Stimulated activated CD4-positive, alpha-beta T cell treated with anti-CD3 and anti-CD28 coated beads, Interleukin-1b, Interleukin-23, amount 100 ng/mL, for 1 hour (primary cell): ENCODE data around the gene RABIF.
"Not testable (repeated sequence)": the region's sequence is repeated elsewhere in the genome, so short reads cannot be mapped to it uniquely, and the experiment has no call there.

Source experiments
- DNase-seq, 2 donors: peaks; one replicate each; pipeline ENCODE4 v3.0.0-alpha.2; 2020; ENCODE audit warnings: low read depth in 2 of 2

RABIF gene

DNA sequence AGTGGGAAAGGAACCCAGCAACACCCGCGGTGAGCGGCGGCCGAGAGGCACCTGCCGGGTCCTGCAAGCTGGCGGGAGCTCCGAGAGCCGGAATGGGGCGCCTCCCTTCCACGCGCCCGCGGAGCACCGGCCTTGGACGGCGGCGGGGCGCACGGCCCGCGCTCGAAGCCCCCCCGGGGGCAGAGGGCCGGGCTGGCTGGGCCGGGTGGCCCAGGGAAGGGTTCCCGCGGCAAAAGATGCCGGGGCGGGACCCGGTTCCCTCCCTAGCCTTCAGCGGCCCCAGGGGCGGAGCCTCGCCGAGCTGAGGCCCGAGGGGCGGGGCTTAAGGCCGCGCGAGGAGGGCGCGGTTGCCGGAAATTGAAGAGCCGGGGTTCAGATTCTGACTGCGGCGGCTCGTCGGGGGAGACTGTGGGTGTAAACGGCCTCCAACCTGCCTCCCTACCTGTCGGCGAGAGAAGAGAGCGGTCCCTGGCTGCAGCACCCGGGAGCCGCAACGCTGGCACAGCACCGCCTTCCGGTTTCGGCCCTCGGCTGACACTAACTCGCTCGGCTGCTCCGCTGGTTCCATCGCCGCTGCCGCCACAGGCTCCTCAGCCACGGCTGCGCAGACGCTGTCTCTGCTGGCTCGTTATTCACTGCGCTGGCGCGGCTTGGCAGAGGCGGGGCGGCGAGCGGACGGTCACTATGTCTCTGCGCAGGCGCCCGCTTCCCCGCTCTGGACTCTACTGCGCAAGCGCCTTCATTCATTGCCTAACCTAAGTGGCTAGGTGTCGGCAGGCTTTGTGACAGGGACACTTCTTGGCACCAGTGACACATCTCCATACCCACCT lies at the start of gene RABIF:
Gene RABIF (minus strand): TSS at position 619 of the 830 bp plus-strand sequence. CDS start 51 bp downstream, at position 568.
- peak; percentile 88 to 92 for DNase-seq

DNA sequence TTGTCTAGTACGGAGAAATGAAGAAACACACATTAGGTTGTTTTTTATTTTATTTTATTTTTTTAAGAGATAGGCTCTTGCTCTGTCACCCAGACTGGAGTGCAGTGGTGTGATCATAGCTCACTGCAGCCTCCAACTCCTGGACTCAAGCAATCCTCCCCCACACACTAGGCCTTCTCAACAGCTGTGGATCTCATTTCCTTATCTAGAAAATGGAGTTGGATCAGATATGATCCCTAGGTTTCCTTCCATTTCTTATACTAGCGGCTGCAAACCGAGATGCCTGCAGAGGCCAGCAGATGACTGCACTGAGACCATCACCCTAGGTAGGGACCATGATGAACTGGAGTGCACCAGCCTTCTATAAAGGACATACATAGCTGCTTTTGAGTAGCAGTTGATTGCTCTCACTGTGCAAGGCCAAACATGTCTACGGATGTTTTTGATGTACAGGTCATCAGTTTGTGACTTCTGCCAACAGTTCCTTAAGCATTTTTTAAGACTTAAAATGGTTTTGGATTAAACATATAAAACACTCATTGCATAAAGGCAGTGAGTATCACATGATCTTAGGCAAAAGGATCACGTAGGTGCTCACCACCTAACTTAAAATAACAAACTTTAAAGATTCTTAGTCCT lies 49.5 kb upstream of the RABIF start:
- no peak for DNase-seq

DNA sequence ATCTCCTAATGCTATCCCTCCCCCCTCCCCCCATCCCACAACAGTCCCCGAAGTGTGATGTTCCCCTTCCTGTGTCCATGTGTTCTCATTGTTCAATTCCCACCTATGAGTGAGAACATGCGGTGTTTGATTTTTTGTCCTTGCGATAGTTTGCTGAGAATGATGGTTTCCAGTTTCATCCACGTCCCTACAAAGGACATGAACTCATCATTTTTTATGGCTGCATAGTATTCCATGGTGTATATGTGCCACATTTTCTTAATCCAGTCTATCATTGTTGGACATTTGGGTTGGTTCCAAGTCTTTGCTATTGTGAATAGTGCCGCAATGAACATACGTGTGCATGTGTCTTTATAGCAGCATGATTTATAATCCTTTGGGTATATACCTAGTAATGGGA lies 47.5 kb upstream of the RABIF start:
- not testable (repeated sequence) for DNase-seq

DNA sequence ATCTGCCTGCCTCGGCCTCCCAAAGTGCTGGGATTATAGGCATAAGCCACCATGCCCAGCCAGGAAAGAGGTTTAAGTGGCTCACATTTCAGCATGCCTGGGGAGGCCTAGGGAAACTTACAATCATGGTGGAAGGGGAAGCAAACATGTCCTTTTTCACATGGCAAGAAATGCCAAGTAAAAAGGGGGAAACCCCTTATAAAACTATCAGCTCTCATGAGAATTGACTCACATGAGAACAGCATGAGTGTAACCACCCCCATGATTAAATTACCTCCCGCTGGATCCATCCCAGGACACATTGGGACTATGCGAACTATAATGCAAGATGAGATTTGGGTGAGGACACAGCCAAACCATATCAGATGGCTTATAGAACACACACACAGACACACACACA lies 46.9 kb upstream of the RABIF start:
- DNase-seq, result no peak

DNA sequence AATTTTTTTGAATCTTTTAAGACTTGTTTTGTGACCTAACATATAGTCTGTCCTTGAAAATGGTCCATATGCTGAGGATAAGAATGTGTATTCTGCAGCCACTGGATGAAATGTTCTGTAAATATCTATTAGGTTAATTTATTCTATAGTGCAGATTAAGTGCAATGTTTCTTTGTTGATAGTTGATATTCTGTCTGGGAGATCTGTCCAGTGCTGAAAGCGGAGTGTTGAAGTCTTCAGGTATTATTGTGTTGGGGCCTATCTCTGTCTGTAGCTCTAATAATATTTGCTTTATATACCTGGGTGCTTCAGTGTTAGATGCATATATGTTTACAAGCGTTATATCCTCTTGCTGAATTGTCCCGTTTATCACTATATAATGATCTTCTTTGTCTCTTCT lies 45.8 kb upstream of the RABIF start:
- no peak for DNase-seq

DNA sequence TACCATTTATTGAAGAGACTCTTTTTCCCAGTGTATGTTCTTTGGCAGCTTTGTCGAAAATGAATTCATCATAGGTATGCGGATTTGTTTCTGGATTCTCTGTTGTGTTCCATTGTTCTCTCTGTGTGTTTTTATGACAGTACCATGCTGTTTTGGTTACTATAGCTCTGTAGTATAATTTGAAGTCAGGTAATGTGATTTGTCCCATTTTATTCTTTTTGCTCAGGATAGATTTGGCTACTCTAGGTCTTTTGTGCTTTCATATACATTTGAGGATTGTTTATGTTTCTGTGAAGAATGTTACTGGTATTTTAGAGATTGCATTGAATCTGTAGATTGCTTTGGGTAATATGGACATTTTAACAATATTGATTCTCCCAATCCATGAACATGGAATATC lies 43.5 kb upstream of the RABIF start:
- DNase-seq, result no peak

DNA sequence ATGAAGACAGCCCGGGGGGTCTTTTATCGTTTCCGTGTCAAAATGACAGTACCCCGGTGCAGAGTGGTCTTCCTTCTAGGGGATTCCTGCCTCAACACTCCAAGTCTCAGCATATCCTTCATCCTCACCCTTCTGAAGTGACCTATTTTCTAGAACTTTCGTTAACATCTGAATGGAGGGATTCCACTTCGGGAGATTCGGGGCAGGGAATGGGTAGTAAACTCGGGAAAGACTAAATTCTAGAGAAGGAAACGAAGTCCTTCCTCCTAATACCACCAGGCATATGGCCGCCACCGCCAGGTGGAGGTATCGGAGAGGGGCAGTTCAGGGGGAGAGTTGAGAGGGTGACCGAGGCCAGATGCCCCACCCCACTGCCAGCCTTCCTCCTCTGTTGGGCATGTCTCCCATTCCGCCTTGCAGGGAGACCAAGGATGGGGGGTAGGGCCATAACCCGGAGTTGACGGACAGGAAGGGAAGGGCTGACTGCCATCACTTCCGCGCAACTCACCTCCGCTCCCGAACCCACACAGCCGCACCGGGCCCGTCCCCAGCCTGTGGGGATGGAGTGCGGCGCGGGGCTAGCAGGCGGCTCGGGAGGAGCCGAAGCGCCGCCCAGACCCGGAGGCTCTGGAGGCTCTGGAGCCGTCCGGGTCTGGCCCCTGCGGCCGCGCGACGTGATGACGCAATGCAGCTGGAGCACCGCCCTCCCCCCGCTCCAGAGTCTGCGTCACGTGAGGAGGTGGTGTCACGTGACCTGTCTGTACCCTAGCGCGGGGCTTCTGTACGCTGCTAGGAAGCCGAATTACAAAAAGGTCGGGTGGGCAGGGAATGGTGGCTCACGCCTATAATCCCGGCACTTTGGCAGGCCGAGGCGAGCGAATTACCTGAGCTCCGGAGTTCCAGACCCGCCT lies 37.9 kb upstream of the RABIF start, which contains the start of gene KLHL12:
Gene KLHL12 (minus strand): TSS at position 654 of the 911 bp plus-strand sequence. CDS start 2,072 bp downstream, outside the sequence.
- peak; percentile 87 to 89 for DNase-seq

DNA sequence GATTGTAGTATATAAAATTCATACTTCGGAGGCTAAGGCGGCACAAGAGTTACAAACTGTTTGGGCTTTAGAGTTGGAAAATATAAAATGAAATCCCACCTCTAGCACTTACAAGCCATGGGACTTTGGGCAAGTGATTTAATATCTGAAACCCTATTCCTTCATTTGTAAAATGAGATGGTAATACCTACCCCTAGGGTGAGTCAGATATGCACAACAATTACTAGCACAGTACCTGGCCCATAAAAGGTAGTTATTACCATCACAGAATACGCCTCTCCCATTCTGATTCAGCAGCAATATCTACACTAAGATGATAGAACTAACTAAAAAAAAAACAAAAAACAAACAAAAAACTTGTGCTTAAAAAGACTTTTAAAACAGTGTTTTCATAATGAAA lies 34.6 kb upstream of the RABIF start:
- DNase-seq, result no peak

DNA sequence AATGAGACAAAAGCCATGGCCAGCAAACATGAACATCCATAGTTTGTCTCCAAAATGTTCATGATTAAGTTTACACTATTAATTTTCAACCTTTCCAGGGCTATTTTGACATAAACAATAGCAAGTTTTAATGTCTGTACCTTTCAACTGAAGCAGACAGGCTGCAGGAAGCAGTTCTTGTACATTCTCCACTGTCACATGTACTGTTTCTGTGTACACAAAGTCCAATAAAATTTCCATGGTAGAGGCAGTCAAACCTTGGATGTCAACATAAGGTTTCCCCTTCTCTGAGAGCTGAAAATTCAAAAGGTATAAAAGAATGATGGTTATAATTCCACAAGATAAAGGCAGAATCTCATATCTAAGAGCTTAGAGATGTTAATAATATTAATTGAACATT lies 30.7 kb upstream of the RABIF start:
- DNase-seq, result no peak

DNA sequence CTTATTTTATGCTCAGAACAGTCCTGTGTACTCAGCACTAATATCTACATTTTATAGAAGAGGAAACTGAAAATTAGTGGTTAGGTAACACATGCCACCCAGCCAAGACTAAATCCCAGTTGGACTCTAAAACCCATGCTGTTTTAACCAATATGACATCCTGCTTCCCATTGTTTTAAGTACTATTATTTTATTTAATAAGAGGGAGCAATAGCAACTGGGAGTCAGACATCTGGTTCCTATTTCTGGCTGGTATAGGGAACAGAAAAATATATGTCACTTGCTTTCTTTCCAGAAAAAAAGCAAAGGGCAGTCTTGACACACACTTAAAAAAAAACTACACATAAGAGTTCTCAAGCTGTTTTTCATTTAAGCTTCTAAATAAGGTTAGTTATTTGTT lies 26.2 kb upstream of the RABIF start:
- DNase-seq, result no peak

DNA sequence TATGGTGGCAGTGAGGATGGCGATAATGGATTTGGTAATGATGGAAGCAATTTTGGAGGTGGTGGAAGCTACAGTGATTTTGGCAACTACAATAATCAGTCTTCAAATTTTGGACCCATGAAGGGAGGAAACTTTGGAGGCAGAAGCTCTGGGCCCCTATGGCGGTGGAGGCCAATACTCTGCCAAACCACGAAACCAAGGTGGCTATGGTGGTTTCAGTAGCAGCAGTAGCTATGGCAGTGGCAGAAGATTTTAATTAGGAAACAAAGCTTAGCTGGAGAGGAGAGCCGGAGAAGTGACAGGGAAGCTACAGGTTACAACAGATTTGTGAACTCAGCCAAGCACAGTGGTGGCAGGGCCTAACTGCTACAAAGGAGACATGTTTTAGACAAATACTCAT lies 23.5 kb upstream of the RABIF start:
- not testable (repeated sequence) for DNase-seq

DNA sequence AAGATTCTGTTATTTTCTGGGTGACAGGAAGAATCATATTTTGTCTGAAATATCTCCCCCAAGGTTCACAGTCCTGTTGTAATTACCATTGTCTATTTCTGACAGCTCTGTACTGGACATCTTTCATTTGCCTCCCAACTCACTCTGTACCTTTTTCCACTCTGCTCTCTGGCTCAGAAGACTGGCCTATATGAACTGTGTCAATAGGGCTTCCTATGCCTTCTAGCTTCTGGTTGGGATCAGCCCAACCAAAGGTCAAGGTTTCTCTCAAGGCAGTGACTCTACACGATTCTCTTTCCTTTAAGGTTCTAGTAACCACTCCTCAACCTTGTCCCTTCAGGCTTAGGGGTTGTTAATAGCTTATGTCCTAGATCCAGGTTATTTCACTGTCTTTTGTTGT lies 20.5 kb upstream of the RABIF start:
- DNase-seq, result no peak

DNA sequence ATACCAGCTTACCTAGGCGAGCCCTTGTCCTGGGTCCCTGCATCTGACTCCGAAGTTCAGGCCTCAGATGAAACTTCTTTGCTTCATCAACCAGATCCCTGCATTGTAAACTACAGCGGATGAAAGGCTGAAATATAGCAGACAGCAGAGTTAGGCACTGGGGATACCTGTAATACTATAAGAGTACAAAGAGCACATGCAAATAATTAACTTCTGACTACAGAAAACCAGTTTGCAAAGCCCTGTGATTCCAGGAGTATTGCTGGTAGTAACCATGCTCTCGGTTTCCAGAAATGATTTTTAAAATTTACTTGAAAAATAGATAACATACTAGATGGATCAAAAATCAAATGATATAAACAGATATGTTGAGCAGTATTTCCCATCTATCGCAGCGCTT lies 20.0 kb upstream of the RABIF start:
- no peak for DNase-seq

DNA sequence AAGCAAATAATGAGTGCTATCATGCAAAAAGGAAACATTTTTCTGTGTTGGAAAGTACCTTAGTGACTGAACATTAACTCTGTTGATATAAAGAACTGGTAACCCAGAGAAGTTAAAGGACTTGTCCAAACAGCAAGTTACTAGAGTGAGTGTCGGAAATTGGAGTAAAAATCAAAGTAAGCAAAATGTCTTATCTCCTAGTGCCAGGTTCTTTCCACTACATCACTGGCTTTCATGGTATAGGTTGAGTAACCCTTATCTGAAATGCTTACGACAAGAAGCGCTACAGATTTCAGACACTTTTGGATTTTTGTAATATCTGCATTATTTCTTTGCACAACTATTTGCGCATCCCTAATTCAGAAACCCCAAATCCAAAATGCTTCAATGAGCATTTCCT lies 16.4 kb upstream of the RABIF start:
- DNase-seq, result no peak

DNA sequence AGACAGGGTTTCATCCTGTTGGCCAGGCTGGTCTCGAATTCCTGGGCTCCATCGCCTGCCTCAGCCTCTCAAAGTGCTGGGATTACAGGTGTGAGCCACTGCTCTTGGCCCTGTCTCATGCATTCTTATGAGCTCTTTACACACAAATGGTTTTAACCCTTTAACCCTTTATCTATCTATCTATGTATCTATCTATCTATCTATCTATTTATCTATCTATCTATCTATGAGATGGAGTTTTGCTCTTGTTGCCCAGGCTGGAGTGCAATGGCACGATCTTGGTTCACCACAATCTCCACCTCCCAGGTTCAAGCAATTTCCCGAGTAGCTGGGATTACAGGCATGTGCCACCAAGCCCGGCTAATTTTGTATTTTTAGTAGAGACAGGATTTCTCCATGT lies 14.9 kb upstream of the RABIF start:
- DNase-seq, result not testable (repeated sequence)

DNA sequence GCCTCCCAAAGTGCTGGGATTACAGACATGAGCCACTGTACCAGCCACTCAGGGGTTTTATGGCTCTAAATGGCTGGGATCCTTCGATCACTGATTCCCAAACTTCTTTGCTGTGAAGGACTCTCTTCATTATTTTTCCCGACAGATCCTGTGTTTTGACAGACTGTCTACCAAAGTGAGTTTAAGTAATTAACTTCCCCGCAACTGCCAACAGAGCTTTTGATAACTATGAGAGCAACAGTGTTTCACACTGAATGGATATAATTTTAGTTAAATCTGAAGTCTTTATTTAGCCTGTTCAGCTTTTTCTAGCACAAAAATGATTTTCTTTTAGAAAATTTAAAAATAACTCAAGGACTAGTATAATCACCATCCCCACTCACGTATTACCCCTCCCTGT lies 12.6 kb upstream of the RABIF start:
- DNase-seq, result no peak

DNA sequence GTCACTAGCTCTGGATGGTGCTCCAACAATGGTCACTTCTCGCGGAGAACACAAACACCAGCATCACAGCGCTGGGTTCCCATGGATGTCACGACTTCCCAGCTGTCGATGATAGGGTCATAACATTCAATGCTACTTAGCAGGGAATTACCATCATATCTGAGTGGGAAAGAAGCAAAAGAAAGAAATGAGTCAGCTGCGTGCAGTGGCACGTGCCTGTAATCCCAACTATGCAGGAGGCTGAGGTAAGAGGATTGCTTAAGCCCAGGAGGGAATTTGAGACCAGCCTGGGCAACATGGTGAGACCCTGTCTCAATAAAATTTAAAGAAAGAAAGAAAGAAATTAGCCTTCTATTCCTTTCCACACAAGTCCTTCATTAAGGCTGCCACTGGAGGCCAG lies 3.6 kb upstream of the RABIF start:
- DNase-seq, result no peak

DNA sequence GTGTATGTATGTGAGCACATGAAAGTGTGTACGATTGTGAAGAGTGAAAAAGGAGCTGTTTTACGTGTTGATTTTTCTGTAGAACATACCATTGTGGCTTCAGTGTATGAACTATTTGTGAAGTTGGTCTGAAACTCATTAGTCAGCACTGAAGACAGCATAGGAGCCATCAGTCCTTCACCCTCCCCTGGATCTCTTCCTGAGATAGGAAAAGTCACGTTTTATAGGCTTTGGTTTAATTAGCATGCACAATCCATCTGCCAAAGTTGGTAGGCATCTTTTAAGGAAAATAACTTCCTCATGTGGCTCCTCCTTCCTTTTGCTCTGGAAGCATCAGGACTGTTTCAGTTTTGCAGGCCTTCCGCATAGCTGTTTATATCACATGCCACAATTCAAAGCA lies 1.4 kb upstream of the RABIF start:
- no peak for DNase-seq

DNA sequence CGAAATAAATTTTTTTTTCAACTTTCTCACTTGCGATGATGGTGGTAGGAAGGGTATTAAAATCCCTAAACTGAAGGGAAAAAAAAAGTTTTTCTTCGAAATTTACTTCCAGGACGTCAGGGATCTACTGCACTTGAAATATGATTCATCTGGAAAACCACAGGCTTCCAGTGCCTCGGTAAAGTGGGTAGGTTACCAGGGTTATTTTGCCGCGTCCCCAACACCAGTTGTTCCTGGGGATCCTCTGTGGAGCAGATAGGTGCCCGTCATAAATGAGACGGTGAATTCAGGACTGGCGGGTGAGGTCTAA lies 773 bp downstream of the RABIF start:
- no peak for DNase-seq

DNA sequence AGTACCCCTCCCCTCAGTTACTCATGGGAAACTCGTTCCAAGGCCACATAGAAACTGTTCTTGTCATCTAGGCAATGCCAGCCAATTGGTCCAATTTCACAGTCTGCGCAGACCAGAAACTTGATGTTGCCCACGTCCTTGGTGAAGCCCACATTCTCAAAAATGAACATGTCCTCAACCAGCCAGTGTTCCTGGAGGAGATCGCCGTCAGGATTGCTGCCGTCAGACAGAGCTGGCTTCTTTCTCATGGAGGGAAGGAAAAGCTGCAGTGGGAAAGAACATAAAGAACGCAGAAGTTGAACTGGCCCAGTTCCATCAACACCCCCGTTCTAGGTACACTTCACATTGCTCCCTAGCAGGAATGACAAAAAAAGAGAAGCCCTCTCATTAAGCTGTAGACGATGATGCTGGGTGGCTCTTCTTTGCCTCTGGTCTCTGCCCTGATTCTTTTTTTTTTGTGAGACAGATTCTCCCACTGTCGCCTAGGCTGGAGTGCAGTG lies 7.9 kb downstream of the RABIF start:
- no peak for DNase-seq

DNA sequence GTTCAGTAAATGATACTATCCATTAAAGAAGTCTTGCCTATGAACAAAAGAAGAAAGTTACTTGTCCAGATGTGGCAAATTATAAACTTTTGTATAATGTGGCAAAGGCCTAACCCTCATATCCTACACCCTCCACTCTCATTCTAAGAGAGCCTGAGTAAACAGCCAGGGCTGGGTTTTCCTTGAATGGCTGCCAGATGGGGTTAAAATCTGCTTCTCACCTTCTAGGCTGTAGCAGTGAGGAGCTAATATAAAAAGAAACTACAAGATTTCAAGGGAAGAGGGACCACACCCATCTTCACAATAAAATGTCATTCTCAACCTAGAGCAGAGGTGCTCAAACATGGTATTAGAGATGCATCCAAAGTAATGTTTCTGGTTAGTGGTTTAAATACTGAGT lies 8.9 kb downstream of the RABIF start:
- no peak for DNase-seq

DNA sequence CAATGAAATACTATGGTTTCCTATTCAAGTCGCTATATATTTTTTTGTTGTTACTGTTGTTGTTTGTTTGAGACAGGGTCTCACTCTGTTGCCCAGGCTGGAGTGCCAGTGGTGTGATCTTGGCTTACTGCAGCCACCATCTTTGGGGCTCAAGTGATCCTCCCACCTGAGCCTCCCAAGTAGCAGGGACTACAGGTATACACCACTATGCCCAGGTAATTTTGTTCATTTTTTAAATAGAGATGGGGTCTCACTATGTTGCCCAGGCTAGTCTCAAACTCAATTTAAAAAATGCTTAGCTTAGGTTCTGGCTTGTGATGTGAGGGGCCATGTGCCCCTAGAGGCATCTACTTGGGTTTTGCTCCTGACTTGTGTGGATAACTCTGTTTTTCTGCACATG lies 9.8 kb downstream of the RABIF start:
- DNase-seq, result no peak
